ENCODE results near the gene CHD8. TPM values are rescaled to one million over a fixed set of nuclear protein-coding genes. Genes with fewer than 3 reads are reported as not detected.

The CHD8 gene
- total and polyA plus RNA-seq, 2 experiments from 2014 or later: 22.1 to 50.9 TPM

- H3K27ac ChIP-seq: no peak overlapping the region
- WGBS (ENCODE audit: low lambda C conversion rate, missing lambda C conversion rate): 98% methylated on average over 2 of the region's 2 CpGs
- TF ChIP-seq CTCF (IDR thresholded peaks at IDR 0.05; ENCODE audit: poor library complexity) (no peak), EZH2 (IDR thresholded peaks at IDR 0.05; ENCODE audit: borderline replicate concordance) (no peak), EZH2phosphoT487 (IDR thresholded peaks at IDR 0.05; ENCODE audit: low read depth, severe bottlenecking, unreplicated experiment) (no peak)
- peaks cover 25% of the 10 kb centered on the region for H4K20me1 ChIP-seq (ENCODE audit: insufficient read depth, poor library complexity, severe bottlenecking)
- H3K4me1 ChIP-seq (ENCODE audit: insufficient read depth): peaks cover 10% of the 10 kb centered on the region
- no peak overlapping the region for H2AFZ ChIP-seq
- H3K4me2 ChIP-seq: no peak overlapping the region
- H3K27me3 ChIP-seq: no peaks in the 10 kb centered on the region
- no peak overlapping the region for H3K4me3 ChIP-seq
- peaks cover 73% of the 10 kb centered on the region for H3K79me2 ChIP-seq
- no peak for DNase-seq (ENCODE audit: low spot score)
- H3K36me3 ChIP-seq (replicated peaks; ENCODE audit: insufficient read depth, low read depth): peaks cover 3% of the 10 kb centered on the region
- H3K9me3 ChIP-seq (ENCODE audit: low read depth): no peaks in the 10 kb centered on the region
- no peaks in the 10 kb centered on the region for H3K9me2 ChIP-seq (replicated peaks; ENCODE audit: insufficient read depth)
Observed at GRCh38 chr14:21431126-21431525, 24.8 kb downstream of the CHD8 start.

GRCh38 chr14:21428930-21429329, 27.0 kb downstream of the CHD8 start:
- Histone ChIP-seq H3K27ac (no peak overlapping the region), H3K4me2 (no peak overlapping the region), H3K9me3 (ENCODE audit: low read depth) (no peaks in the 10 kb centered on the region), H3K79me2 (peaks cover 58% of the 10 kb centered on the region), H3K4me3 (no peak overlapping the region), H3K4me1 (ENCODE audit: insufficient read depth) (no peaks in the 10 kb centered on the region), H2AFZ (no peak overlapping the region), H3K36me3 (replicated peaks; ENCODE audit: insufficient read depth, low read depth) (peaks cover 8% of the 10 kb centered on the region), H4K20me1 (ENCODE audit: insufficient read depth, poor library complexity, severe bottlenecking) (peaks cover 15% of the 10 kb centered on the region), H3K27me3 (no peaks in the 10 kb centered on the region), H3K9me2 (replicated peaks; ENCODE audit: insufficient read depth) (no peaks in the 10 kb centered on the region)
- WGBS (ENCODE audit: low lambda C conversion rate, missing lambda C conversion rate): 94% methylated on average over 4 of the region's 4 CpGs
- TF ChIP-seq EZH2phosphoT487 (IDR thresholded peaks at IDR 0.05; ENCODE audit: low read depth, severe bottlenecking, unreplicated experiment) (no peak), CTCF (IDR thresholded peaks at IDR 0.05; ENCODE audit: poor library complexity) (no peak), EZH2 (IDR thresholded peaks at IDR 0.05; ENCODE audit: borderline replicate concordance) (no peak)
- DNase-seq (ENCODE audit: low spot score): no peak

GRCh38 chr14:21426692-21427091, 29.2 kb downstream of the CHD8 start:
- Histone ChIP-seq H3K4me1 (ENCODE audit: insufficient read depth) (no peaks in the 10 kb centered on the region), H3K4me2 (no peak overlapping the region), H3K27me3 (no peaks in the 10 kb centered on the region), H3K4me3 (no peak overlapping the region), H3K36me3 (replicated peaks; ENCODE audit: insufficient read depth, low read depth) (peaks cover 8% of the 10 kb centered on the region), H3K79me2 (peaks cover 42% of the 10 kb centered on the region), H3K9me2 (replicated peaks; ENCODE audit: insufficient read depth) (no peaks in the 10 kb centered on the region), H3K27ac (no peak overlapping the region), H2AFZ (no peak overlapping the region), H3K9me3 (ENCODE audit: low read depth) (no peaks in the 10 kb centered on the region), H4K20me1 (ENCODE audit: insufficient read depth, poor library complexity, severe bottlenecking) (peaks cover 4% of the 10 kb centered on the region)
- WGBS (ENCODE audit: low lambda C conversion rate, missing lambda C conversion rate): 100% methylated on average over 1 of the region's 1 CpG
- DNase-seq (ENCODE audit: low spot score): no peak
- TF ChIP-seq EZH2phosphoT487 (IDR thresholded peaks at IDR 0.05; ENCODE audit: low read depth, severe bottlenecking, unreplicated experiment) (no peak), CTCF (IDR thresholded peaks at IDR 0.05; ENCODE audit: poor library complexity) (no peak), EZH2 (IDR thresholded peaks at IDR 0.05; ENCODE audit: borderline replicate concordance) (no peak)

- Histone ChIP-seq H3K4me1 (ENCODE audit: insufficient read depth) (no peaks in the 10 kb centered on the region), H3K79me2 (peaks cover 7% of the 10 kb centered on the region), H2AFZ (no peak overlapping the region), H3K36me3 (replicated peaks; ENCODE audit: insufficient read depth, low read depth) (no peaks in the 10 kb centered on the region), H3K4me3 (no peak overlapping the region), H3K27me3 (no peaks in the 10 kb centered on the region), H4K20me1 (ENCODE audit: insufficient read depth, poor library complexity, severe bottlenecking) (no peaks in the 10 kb centered on the region), H3K4me2 (no peak overlapping the region), H3K9me2 (replicated peaks; ENCODE audit: insufficient read depth) (no peaks in the 10 kb centered on the region), H3K9me3 (ENCODE audit: low read depth) (no peaks in the 10 kb centered on the region), H3K27ac (no peak overlapping the region)
- DNase-seq (ENCODE audit: low spot score): no peak
- TF ChIP-seq CTCF (IDR thresholded peaks at IDR 0.05; ENCODE audit: poor library complexity): no peak
- WGBS (ENCODE audit: low lambda C conversion rate, missing lambda C conversion rate): 90% methylated on average over 5 of the region's 5 CpGs
Observed at GRCh38 chr14:21419528-21419927, 36.4 kb downstream of the CHD8 start.
